SK-N-SH (cell line): ENCODE data around the gene GPR183. TPM values are rescaled to one million over a fixed set of nuclear protein-coding genes. Genes with fewer than 3 reads are reported as not detected.
"Not testable (repeated sequence)": the region's sequence is repeated elsewhere in the genome, so short reads cannot be mapped to it uniquely, and the experiment has no call there.

ENCODE experiments used
- CTCF ChIA-PET: fragments of 300-600, 350-600 bp; formaldehyde crosslinking; extraction: SDS; loops from one replicate; lab custom pipeline; 2021; lab: Yijun Ruan, JAX
- POLR2A ChIA-PET: fragments of 350-600 bp; sonication (Branson Sonifier 250); formaldehyde crosslinking; extraction: SDS; loops from one replicate; lab custom pipeline; 2020; ENCODE audit warnings: antibody characterized with exemption, inconsistent platforms; lab: Yijun Ruan, JAX
- DNase-seq: peaks from one replicate; pipeline ENCODE4 v3.0.0; 2012
- H2AFZ ChIP-seq: fragments of 200-600 bp; sonication (generic); 2 replicates; pipeline ENCODE4 v1.8.1; 2016; ENCODE audit warnings: antibody characterized with exemption, mild to moderate bottlenecking, low read depth
- H3F3A ChIP-seq: fragments of 200-600 bp; sonication (generic); replicated peaks from 2 replicates; pipeline ENCODE3; 2016; ENCODE audit warnings: antibody characterized with exemption, mild to moderate bottlenecking; ENCODE audit not compliant: insufficient read depth
- H3K27ac ChIP-seq, 2 experiments: fragments of 200-500 bp in 1 of 2; fragments of 200-600 bp in 1 of 2; sonication (Bioruptor generic) in 1 of 2; sonication (generic), shearing (Covaris generic) in 1 of 2; 2 replicates each; pipeline versions ENCODE4 v1.5.1 to v1.6.1; 2014 to 2016; ENCODE audit warnings: low read depth in 2 of 2, inconsistent platforms in 1 of 2, low read length in 1 of 2, mild to moderate bottlenecking in 1 of 2, mixed read lengths in 1 of 2
- H3K27me3 ChIP-seq: fragments of 200-600 bp; sonication (generic), shearing (Covaris generic); 2 replicates; pipeline ENCODE4 v1.6.1; 2016; ENCODE audit warnings: mixed run types; ENCODE audit not compliant: insufficient read depth
- H3K36me3 ChIP-seq, 2 experiments: fragments of 200-500 bp in 1 of 2; fragments of 200-600 bp in 1 of 2; sonication (Bioruptor generic) in 1 of 2; sonication (generic) in 1 of 2; replicated peaks in 1 of 2; 2 replicates each; pipeline versions ENCODE3 to v1.5.1; 2014 to 2016; ENCODE audit warnings: low read length in 1 of 2, mild to moderate bottlenecking in 1 of 2; ENCODE audit not compliant: insufficient read depth in 2 of 2, control insufficient read depth in 1 of 2
- H3K4me1 ChIP-seq, 2 experiments: fragments of 200-500 bp in 1 of 2; fragments of 200-600 bp in 1 of 2; sonication (Bioruptor generic) in 1 of 2; sonication (generic), shearing (Covaris generic) in 1 of 2; 2 replicates each; pipeline versions ENCODE4 v1.5.1 to v1.6.1; 2014 to 2016; ENCODE audit warnings: low read depth in 1 of 2, low read length in 1 of 2, mixed run types in 1 of 2; ENCODE audit not compliant: insufficient read depth in 2 of 2, control insufficient read depth in 1 of 2
- H3K4me2 ChIP-seq: fragments of 200-600 bp; sonication (generic), shearing (Covaris generic); 2 replicates; pipeline ENCODE4 v1.6.1; 2017; ENCODE audit warnings: mixed run types
- H3K4me3 ChIP-seq, 2 experiments: fragments of 200-500 bp in 1 of 2; fragments of 200-600 bp in 1 of 2; sonication (Bioruptor generic) in 1 of 2; sonication (generic), shearing (Covaris generic) in 1 of 2; 2 replicates each; pipeline versions ENCODE4 v1.5.1 to v1.8.1; 2014 to 2016; ENCODE audit warnings: low read depth in 2 of 2, inconsistent platforms in 1 of 2, low read length in 1 of 2, mild to moderate bottlenecking in 1 of 2, mixed read lengths in 1 of 2, moderate library complexity in 1 of 2
- H3K79me2 ChIP-seq: fragments of 200-600 bp; sonication (generic); 2 replicates; pipeline ENCODE4 v1.8.1; 2017; ENCODE audit warnings: mild to moderate bottlenecking; ENCODE audit not compliant: insufficient read depth
- H3K9ac ChIP-seq: fragments of 200-600 bp; sonication (generic); 2 replicates; pipeline ENCODE4 v1.6.1; 2017; ENCODE audit warnings: mixed run types
- H3K9me2 ChIP-seq: fragments of 200-600 bp; sonication (generic); 2 replicates; pipeline ENCODE4 v1.6.1; 2017; ENCODE audit warnings: mixed run types
- H3K9me3 ChIP-seq: fragments of 200-600 bp; sonication (generic); 2 replicates; pipeline ENCODE4 v1.6.1; 2017; ENCODE audit warnings: mixed run types, mild to moderate bottlenecking, moderate library complexity
- H4K20me1 ChIP-seq: fragments of 200-600 bp; sonication (generic); 2 replicates; pipeline ENCODE4 v1.6.1; 2017; ENCODE audit warnings: mild to moderate bottlenecking, mixed run types; ENCODE audit not compliant: insufficient read depth
- CHD2 ChIP-seq: fragments of 150-350 bp; IDR thresholded peaks from 2 replicates; pipeline ENCODE4 v1.6.1; 2018; ENCODE audit warnings: low read length; ENCODE audit not compliant: partially characterized antibody
- ELF1 ChIP-seq: IDR thresholded peaks from 2 replicates; pipeline ENCODE4 v1.4.0; 2012
- FOXJ3 ChIP-seq: sonication (generic); formaldehyde crosslinking; IDR thresholded peaks from 2 replicates; pipeline ENCODE4 v1.5.1; 2020; ENCODE audit warnings: mild to moderate bottlenecking, missing genetic modification reagents
- IRF3 ChIP-seq: fragments of 150-350 bp; IDR thresholded peaks from 2 replicates; pipeline ENCODE4 v1.6.1; 2016; ENCODE audit warnings: mild to moderate bottlenecking, low read depth, low read length
- JUND ChIP-seq: IDR thresholded peaks from 2 replicates; pipeline ENCODE4 v1.4.0; 2012
- MEF2A ChIP-seq: IDR thresholded peaks from 2 replicates; pipeline ENCODE4 v1.4.0; 2012; ENCODE audit warnings: low read depth, borderline replicate concordance
- MXI1 ChIP-seq: IDR thresholded peaks from 2 replicates; pipeline ENCODE4 v1.6.1; 2012; ENCODE audit warnings: mild to moderate bottlenecking, low read depth, low read length, improper control_type of control experiment
- NFIC ChIP-seq: IDR thresholded peaks from 2 replicates; pipeline ENCODE4 v1.4.0; 2012; ENCODE audit warnings: borderline replicate concordance
- NRF1 ChIP-seq: IDR thresholded peaks from 2 replicates; pipeline ENCODE4 v1.6.1; 2012; ENCODE audit warnings: low read depth, mild to moderate bottlenecking, low read length
- POLR2AphosphoS5 ChIP-seq: IDR thresholded peaks from 2 replicates; pipeline ENCODE4 v1.6.1; 2012; ENCODE audit warnings: low read depth, low read length
- RAD21 ChIP-seq: IDR thresholded peaks from 2 replicates; pipeline ENCODE4 v1.6.1; 2012; ENCODE audit warnings: mild to moderate bottlenecking, low read length
- RCOR1 ChIP-seq: fragments of 150-350 bp; IDR thresholded peaks from 2 replicates; pipeline ENCODE4 v1.6.1; 2017; ENCODE audit warnings: antibody characterized with exemption, low read length
- RXRA ChIP-seq: IDR thresholded peaks from 2 replicates; pipeline ENCODE4 v1.4.0; 2012; ENCODE audit warnings: low read depth, mild to moderate bottlenecking, borderline replicate concordance
- SMC3 ChIP-seq: IDR thresholded peaks from 2 replicates; pipeline ENCODE4 v1.6.1; 2012; ENCODE audit warnings: low read depth, low read length, improper control_type of control experiment
- TCF12 ChIP-seq: IDR thresholded peaks from 2 replicates; pipeline ENCODE4 v1.4.0; 2012
- TEAD4 ChIP-seq: IDR thresholded peaks from 2 replicates; pipeline ENCODE4 v1.4.0; 2012; ENCODE audit warnings: mild to moderate bottlenecking, borderline replicate concordance; ENCODE audit not compliant: insufficient read depth
- USF2 ChIP-seq: fragments of 150-350 bp; IDR thresholded peaks from 2 replicates; pipeline ENCODE4 v1.6.1; 2017; ENCODE audit warnings: antibody characterized with exemption, low read length, low read depth, borderline replicate concordance
- ZBTB33 ChIP-seq: IDR thresholded peaks from 2 replicates; pipeline ENCODE4 v1.4.0; 2012; ENCODE audit warnings: low read depth, borderline replicate concordance
- WGBS: methylation state at CpG from one replicate; pipeline ENCODE4 v1.1.6; 2017; ENCODE audit warnings: low lambda C conversion rate; 5-methylcytosine and 5-hydroxymethylcytosine counted together
- polyA plus RNA-seq, 3 experiments: library from polyadenylated mRNA; depleted of rRNA; stranded (reverse); fragments of >200 nt; gene quantifications; 2 replicates each; pipeline ENCODE4 v1.2.3, GENCODE V29; 2012
- small RNA-seq, 7 experiments: library from RNA; depleted of rRNA; stranded (forward); fragments of <200 nt; gene quantifications; one replicate each; pipeline ENCODE3, GENCODE V24; 2012

The GPR183 gene
- polyA plus RNA-seq, 1 of the 3 experiments (the other 2 are of a cell fraction), result 0.07 TPM

- peaks cover 10 to 14% of the 10 kb centered on the region in 2 experiments for H3K36me3 ChIP-seq
- H4K20me1 ChIP-seq, H3K9me2 ChIP-seq, H3K9me3 ChIP-seq, H3K4me2 ChIP-seq, H3K27ac ChIP-seq, H3K9ac ChIP-seq, H3K4me3 ChIP-seq, POLR2A ChIA-PET, DNase-seq, H3K27me3 ChIP-seq, H3K4me1 ChIP-seq, H3F3A ChIP-seq, H3K79me2 ChIP-seq, H2AFZ ChIP-seq: not testable (repeated sequence)
- 78% methylated on average over 3 of the region's 3 CpGs for WGBS
- CTCF ChIA-PET, result interaction anchor here (1.3 to 2.9 kb wide), 4 partner anchors 17 to 188 kb away, joined by 4 to 8 read pairs (median 6); no protein-coding TSS in a partner anchor
Measured at GRCh38 chr13:99249178-99249577, 58.0 kb downstream of the GPR183 start.

- TF ChIP-seq ZBTB33, result no peak
- TF ChIP-seq TEAD4, result no peak
- TF ChIP-seq FOXJ3 (CRISPR knock-in tag), result no peak
- no peak for TF ChIP-seq NFIC
- no peak for TF ChIP-seq RAD21
- TF ChIP-seq USF2, result no peak
- no peak for TF ChIP-seq TCF12
- TF ChIP-seq CHD2, result no peak
- TF ChIP-seq SMC3, result no peak
- TF ChIP-seq ELF1, result no peak
- TF ChIP-seq MXI1, result no peak
- TF ChIP-seq POLR2AphosphoS5, result no peak
- no peak for TF ChIP-seq MEF2A
- TF ChIP-seq IRF3, result no peak
- no peak for TF ChIP-seq RCOR1
- no peak for TF ChIP-seq RXRA
- TF ChIP-seq NRF1, result no peak
- TF ChIP-seq JUND, result no peak
- Histone ChIP-seq H3K9ac (no peak overlapping the region), H3F3A (no peaks in the 10 kb centered on the region), H4K20me1 (no peaks in the 10 kb centered on the region), H3K4me1 (no peaks in the 10 kb centered on the region), H3K9me2 (no peaks in the 10 kb centered on the region), H3K27me3 (no peaks in the 10 kb centered on the region), H2AFZ (no peak overlapping the region), H3K27ac (no peak overlapping the region), H3K9me3 (no peaks in the 10 kb centered on the region), H3K79me2 (no peaks in the 10 kb centered on the region; the same call in 1 of the 2 replicates), H3K4me3 (no peak overlapping the region), H3K4me2 (no peak overlapping the region), H3K36me3 (peaks cover under 1 to 21% of the 10 kb centered on the region in 2 experiments)
- POLR2A ChIA-PET, result no interaction called here
- no peak for DNase-seq
- WGBS, result 100% methylated on average over 1 of the region's 1 CpG
- CTCF ChIA-PET, result interaction anchor here (2.8 kb wide), 1 partner anchor 70 kb away, joined by 8 read pairs; no protein-coding TSS in a partner anchor
Measured at GRCh38 chr13:99246100-99246499, 61.1 kb downstream of the GPR183 start.

Small RNA genes within 50 kb of the gene (small RNA-seq; reads per million reads assigned to genes)
- gene MIR623, result 0 reads per million in 7 experiments

Other genes starting within 250 kb of the GPR183 start
- gene UBAC2, start 106.5 kb downstream of the GPR183 start, polyA plus RNA-seq (2012; rRNA removed), result 79.0 and 97.4 TPM in 2 replicates
- not detected in 2 replicates for gene GPR18, start 49.0 kb downstream of the GPR183 start, polyA plus RNA-seq (2012; rRNA removed)
- gene TM9SF2, start 194.1 kb upstream of the GPR183 start, polyA plus RNA-seq (2012; rRNA removed), result 49.8 and 69.8 TPM in 2 replicates